ENCODE results near the gene BPI. TPM values are rescaled to one million over a fixed set of nuclear protein-coding genes. Genes with fewer than 3 reads are reported as not detected.

The BPI gene
- total RNA-seq, 1 donor from 2014 or later: 1.0 TPM

DNA sequence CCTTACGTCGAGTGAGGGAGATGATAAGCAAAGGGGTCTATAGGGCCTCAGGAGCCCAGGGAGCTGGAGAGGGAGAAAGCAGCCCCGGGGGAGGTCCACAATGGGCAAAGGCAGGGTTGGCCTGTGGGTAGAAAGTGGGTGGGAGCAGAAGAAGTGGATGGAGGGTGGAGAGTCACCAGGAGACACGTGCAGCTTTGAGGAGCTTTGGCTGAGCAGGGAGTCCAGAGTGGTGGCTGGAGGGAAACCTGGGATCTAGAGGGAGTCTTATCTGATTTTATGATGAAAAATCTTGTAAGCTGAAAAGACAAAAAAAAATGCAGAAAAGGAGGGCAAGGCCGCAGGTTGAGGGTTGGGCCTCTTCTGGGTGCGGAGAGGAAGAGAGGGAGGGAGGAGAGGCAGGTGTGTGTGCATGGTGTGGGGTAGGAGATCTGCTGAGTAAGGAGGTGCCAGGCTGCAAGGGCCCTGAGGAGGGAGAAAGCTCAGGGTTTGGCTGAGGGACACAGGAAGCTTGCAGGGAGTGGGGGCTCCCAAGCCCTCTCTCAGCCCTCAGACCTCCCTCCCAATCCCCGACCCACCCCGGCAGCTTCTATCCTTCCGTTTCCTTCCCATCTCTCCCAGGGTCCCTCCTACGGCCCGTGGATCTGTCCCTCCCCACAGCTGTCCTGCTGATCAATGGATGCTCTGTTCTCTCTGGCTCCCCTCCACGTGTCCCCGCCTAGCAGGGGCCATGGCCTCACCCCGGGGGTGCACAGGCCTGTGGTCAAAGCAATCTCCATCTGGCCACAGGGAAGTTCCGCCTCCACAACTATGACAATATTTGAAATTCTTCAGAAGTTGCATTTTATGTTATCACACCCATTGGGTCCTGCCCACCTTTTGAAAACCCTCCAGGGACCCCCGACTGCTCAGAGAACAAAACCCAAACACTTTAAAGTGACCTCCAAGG is 17.1 kb upstream of the BPI start:
- no peaks in the 10 kb centered on the region for H3K9me3 ChIP-seq (ENCODE audit: control insufficient read depth in 3 of 3, low read length in 3 of 3)
- no peak overlapping the region for H3K9ac ChIP-seq (ENCODE audit: low read depth in 1 of 3, low read length in 3 of 3)
- H3K36me3 ChIP-seq (ENCODE audit: control insufficient read depth in 3 of 3, insufficient read depth in 3 of 3, low read length in 3 of 3): no peaks in the 10 kb centered on the region
- H3K4me1 ChIP-seq (ENCODE audit: control insufficient read depth in 3 of 3, insufficient read depth in 3 of 3, low read length in 3 of 3): peaks cover 0 to 8% (median 0%) of the 10 kb centered on the region in 3 donors
- no peak overlapping the region for H3K4me3 ChIP-seq (ENCODE audit: low read length in 3 of 3)
- H3K27ac ChIP-seq (ENCODE audit: low read depth, low read length): no peak overlapping the region
- H3K27me3 ChIP-seq (ENCODE audit: control insufficient read depth in 3 of 3, insufficient read depth in 3 of 3, low read length in 3 of 3): peaks cover 0 to 4% (median 0%) of the 10 kb centered on the region in 3 donors

DNA sequence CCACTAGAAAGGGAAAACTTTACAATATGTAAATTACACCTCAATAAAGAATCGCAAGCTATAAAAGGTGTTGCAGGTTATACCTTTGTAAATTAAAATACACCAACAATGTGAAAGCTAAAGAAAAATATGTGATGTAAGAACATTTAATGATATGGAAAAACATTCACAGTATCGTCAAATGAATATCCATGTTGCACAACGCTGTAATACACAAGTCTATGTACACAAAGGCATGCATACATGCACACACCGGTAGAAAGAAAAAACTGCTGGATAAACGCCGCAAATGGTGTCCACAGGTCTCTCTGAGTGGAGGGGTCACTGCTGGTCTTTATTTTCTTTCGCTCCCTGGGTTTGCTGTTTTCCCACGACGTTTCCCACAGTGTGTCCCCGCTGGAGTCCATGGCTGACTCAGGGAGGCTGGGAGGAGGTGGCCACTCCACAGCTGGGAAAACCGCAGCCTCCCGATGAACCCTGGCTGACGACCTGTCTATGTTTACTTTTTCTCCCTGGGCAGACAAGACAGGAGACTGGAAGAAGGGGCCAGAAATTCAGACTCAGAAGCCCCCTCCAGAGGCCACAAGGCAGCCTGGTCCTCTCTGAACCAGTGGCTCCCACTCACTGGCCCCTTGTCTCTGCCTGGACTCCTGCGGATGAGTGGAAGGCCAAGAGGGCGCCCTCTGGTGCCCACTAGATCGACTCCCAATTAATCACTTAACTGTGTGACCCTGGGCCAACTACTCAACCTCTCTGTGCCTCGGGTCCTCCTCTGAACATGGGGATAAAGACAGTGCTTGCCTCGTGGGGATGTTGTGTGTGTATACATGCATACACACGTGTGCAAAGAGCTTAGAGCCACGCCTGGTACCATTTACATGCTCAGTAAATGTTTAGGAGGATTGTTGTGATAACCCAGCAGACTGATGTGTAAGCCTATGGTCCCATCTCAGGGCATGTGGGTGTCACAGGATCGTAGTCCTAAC is 12.8 kb upstream of the BPI start:
- H3K4me3 ChIP-seq (ENCODE audit: low read length in 3 of 3): peak overlapping the region in 1 of 3 donors; percentile 6
- peaks cover 0 to 8% (median 0%) of the 10 kb centered on the region in 3 donors for H3K4me1 ChIP-seq (ENCODE audit: control insufficient read depth in 3 of 3, insufficient read depth in 3 of 3, low read length in 3 of 3)
- no peak overlapping the region for H3K27ac ChIP-seq (ENCODE audit: low read depth, low read length)
- H3K9ac ChIP-seq (ENCODE audit: low read depth in 1 of 3, low read length in 3 of 3): no peak overlapping the region
- H3K36me3 ChIP-seq (ENCODE audit: control insufficient read depth in 3 of 3, insufficient read depth in 3 of 3, low read length in 3 of 3): no peaks in the 10 kb centered on the region
- peaks cover 0 to 4% (median 0%) of the 10 kb centered on the region in 3 donors for H3K27me3 ChIP-seq (ENCODE audit: control insufficient read depth in 3 of 3, insufficient read depth in 3 of 3, low read length in 3 of 3)
- H3K9me3 ChIP-seq (ENCODE audit: control insufficient read depth in 3 of 3, low read length in 3 of 3): no peaks in the 10 kb centered on the region

DNA sequence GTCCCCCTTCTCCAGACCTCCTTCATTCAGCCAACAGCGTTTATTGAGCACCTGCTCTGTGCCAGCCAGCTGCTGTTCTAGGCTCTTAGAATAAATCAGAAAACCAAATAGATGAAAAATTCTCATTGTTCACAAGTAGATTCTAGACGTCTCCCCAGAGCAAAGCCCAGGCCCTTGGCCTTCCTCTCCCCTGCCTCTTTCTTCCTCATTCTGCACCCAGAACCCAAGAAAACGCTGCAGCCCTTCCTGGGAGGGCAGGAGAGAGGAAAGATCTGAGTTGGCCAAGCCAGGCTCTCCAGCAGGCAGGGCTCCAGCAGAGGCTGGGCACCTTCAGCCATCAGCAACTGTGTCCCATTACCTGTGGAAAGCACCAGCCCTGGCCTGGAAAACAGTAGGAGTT is 12.0 kb upstream of the BPI start:
- H3K9ac ChIP-seq (ENCODE audit: low read depth in 1 of 3, low read length in 3 of 3): no peak overlapping the region
- H3K27me3 ChIP-seq (ENCODE audit: control insufficient read depth in 3 of 3, insufficient read depth in 3 of 3, low read length in 3 of 3): peaks cover 0 to 4% (median 0%) of the 10 kb centered on the region in 3 donors
- no peak overlapping the region for H3K27ac ChIP-seq (ENCODE audit: low read depth, low read length)
- H3K4me3 ChIP-seq (ENCODE audit: low read length in 3 of 3): no peak overlapping the region
- H3K9me3 ChIP-seq (ENCODE audit: control insufficient read depth in 3 of 3, low read length in 3 of 3): no peaks in the 10 kb centered on the region
- H3K4me1 ChIP-seq (ENCODE audit: control insufficient read depth in 3 of 3, insufficient read depth in 3 of 3, low read length in 3 of 3): peaks cover 0 to 6% (median 0%) of the 10 kb centered on the region in 3 donors
- no peaks in the 10 kb centered on the region for H3K36me3 ChIP-seq (ENCODE audit: control insufficient read depth in 3 of 3, insufficient read depth in 3 of 3, low read length in 3 of 3)

DNA sequence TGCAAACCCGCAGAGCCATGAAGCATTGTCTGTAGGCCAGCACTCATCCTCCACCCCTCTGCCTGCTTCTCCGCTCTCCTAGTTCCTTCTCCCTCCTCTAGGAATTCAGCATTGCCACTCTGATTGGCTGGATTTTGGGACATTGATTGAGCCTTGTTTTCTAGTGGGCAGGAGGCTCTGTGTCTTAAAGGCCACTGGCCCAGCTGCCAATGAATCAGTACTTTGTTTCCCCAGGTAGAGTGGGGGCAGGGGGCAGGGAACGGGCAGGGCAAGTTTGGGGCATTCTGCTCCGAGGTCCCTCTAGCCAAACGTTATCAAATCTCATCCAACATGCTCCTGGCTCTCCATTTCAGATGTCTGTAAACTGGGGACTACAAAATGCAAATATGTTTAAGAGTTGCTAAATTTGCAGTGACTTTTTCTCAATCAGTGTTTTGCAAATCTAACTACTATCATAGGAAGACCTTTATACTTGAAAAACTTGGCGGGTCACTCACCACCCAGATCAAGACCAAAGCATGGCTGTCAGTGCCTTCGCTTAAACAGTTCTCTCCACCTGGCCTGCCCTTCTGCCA is 10.4 kb upstream of the BPI start:
- peaks cover 2 to 3% (median 3%) of the 10 kb centered on the region in 3 donors for H3K4me1 ChIP-seq (ENCODE audit: control insufficient read depth in 3 of 3, insufficient read depth in 3 of 3, low read length in 3 of 3)
- H3K9ac ChIP-seq (ENCODE audit: low read depth in 1 of 3, low read length in 3 of 3): no peak overlapping the region
- no peaks in the 10 kb centered on the region for H3K36me3 ChIP-seq (ENCODE audit: control insufficient read depth in 3 of 3, insufficient read depth in 3 of 3, low read length in 3 of 3)
- H3K27me3 ChIP-seq (ENCODE audit: control insufficient read depth in 3 of 3, insufficient read depth in 3 of 3, low read length in 3 of 3): peaks cover 0 to 4% (median 0%) of the 10 kb centered on the region in 3 donors
- no peak overlapping the region for H3K27ac ChIP-seq (ENCODE audit: low read depth, low read length)
- no peaks in the 10 kb centered on the region for H3K9me3 ChIP-seq (ENCODE audit: control insufficient read depth in 3 of 3, low read length in 3 of 3)
- H3K4me3 ChIP-seq (ENCODE audit: low read length in 3 of 3): no peak overlapping the region

DNA sequence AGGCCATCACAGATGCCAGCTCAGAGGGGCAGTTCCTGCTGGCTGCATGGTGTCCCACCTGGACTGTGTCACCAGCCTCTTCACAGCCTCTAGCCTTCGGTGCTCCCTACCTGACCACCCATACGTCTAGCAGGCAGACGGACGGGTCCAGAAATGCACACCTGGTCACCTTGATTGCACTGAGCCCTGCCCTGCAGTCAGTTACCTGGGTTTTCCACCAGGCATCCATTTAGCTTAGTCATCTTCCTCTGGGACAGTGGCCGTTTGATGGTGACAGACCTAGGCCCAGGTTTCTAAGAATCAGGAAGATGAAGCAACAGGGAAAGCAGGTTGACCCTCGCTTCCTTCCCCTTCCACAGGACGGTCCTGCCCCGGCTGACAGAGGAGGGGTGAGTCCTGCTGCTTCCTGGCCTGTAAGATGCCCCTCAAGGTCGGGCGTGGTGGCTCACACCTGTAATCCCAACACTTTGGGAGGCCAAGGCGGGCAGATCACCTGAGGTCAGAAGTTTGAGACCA is 9.8 kb upstream of the BPI start:
- H3K27ac ChIP-seq (ENCODE audit: low read depth, low read length): no peak overlapping the region
- H3K27me3 ChIP-seq (ENCODE audit: control insufficient read depth in 3 of 3, insufficient read depth in 3 of 3, low read length in 3 of 3): peaks cover 0 to 4% (median 0%) of the 10 kb centered on the region in 3 donors
- peaks cover 6 to 8% (median 7%) of the 10 kb centered on the region in 3 donors for H3K4me1 ChIP-seq (ENCODE audit: control insufficient read depth in 3 of 3, insufficient read depth in 3 of 3, low read length in 3 of 3)
- H3K9me3 ChIP-seq (ENCODE audit: control insufficient read depth in 3 of 3, low read length in 3 of 3): no peaks in the 10 kb centered on the region
- no peak overlapping the region for H3K9ac ChIP-seq (ENCODE audit: low read depth in 1 of 3, low read length in 3 of 3)
- no peaks in the 10 kb centered on the region for H3K36me3 ChIP-seq (ENCODE audit: control insufficient read depth in 3 of 3, insufficient read depth in 3 of 3, low read length in 3 of 3)
- H3K4me3 ChIP-seq (ENCODE audit: low read length in 3 of 3): no peak overlapping the region

DNA sequence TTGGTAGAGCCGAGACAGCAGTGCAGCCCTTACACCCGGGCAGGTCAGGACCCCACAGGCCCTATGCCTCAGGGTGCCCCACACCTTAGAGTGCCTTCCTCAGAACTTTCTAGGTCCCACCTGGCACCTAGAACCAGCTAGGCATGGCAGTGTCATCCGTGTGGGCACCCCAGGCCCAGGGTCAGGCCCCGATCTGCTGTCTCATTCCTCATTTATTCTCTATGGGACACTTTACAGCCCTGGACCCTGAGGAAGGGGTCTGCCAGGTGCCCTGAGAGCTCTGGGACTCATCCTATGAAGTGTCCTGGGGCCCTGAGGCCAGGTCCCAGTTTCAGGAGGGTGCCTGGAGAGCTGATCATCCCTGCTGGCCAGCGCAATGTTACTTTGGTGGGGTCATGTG is 8.1 kb upstream of the BPI start:
- Histone ChIP-seq H3K4me3 (ENCODE audit: low read length in 3 of 3) (no peak overlapping the region), H3K9me3 (ENCODE audit: control insufficient read depth in 3 of 3, low read length in 3 of 3) (no peaks in the 10 kb centered on the region), H3K4me1 (ENCODE audit: control insufficient read depth in 3 of 3, insufficient read depth in 3 of 3, low read length in 3 of 3) (peaks cover 6 to 9% (median 8%) of the 10 kb centered on the region in 3 donors), H3K27ac (ENCODE audit: low read depth, low read length) (no peak overlapping the region), H3K27me3 (ENCODE audit: control insufficient read depth in 3 of 3, insufficient read depth in 3 of 3, low read length in 3 of 3) (peaks cover 0 to 4% (median 0%) of the 10 kb centered on the region in 3 donors), H3K9ac (ENCODE audit: low read depth in 1 of 3, low read length in 3 of 3) (peak overlapping the region in 1 of 3 donors; percentile 25), H3K36me3 (ENCODE audit: control insufficient read depth in 3 of 3, insufficient read depth in 3 of 3, low read length in 3 of 3) (no peaks in the 10 kb centered on the region)

DNA sequence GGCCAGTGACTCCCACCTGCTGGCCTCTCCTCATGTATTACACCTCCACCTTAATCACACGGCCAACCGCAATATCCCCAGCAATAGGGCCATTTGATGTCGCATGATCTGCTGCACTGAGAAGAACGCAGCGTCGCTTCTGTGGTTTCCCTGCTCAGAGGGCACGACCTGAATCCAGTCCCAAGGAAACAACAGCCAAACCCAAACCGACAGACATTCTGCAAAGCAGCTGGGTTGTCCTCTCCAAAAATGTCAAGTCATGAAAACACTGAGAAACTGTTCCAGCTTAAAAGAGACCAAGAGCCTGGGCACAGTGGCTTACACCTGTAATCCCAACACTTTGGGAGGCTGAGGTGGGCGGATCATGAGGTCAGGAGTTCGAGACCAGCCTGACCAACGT is 7.5 kb upstream of the BPI start:
- no peak overlapping the region for H3K9ac ChIP-seq (ENCODE audit: low read depth in 1 of 3, low read length in 3 of 3)
- H3K4me1 ChIP-seq (ENCODE audit: control insufficient read depth in 3 of 3, insufficient read depth in 3 of 3, low read length in 3 of 3): peaks cover 5 to 9% (median 8%) of the 10 kb centered on the region in 3 donors
- H3K27me3 ChIP-seq (ENCODE audit: control insufficient read depth in 3 of 3, insufficient read depth in 3 of 3, low read length in 3 of 3): peaks cover 0 to 4% (median 0%) of the 10 kb centered on the region in 3 donors
- no peak overlapping the region for H3K4me3 ChIP-seq (ENCODE audit: low read length in 3 of 3)
- no peaks in the 10 kb centered on the region for H3K36me3 ChIP-seq (ENCODE audit: control insufficient read depth in 3 of 3, insufficient read depth in 3 of 3, low read length in 3 of 3)
- H3K27ac ChIP-seq (ENCODE audit: low read depth, low read length): no peak overlapping the region
- no peaks in the 10 kb centered on the region for H3K9me3 ChIP-seq (ENCODE audit: control insufficient read depth in 3 of 3, low read length in 3 of 3)

DNA sequence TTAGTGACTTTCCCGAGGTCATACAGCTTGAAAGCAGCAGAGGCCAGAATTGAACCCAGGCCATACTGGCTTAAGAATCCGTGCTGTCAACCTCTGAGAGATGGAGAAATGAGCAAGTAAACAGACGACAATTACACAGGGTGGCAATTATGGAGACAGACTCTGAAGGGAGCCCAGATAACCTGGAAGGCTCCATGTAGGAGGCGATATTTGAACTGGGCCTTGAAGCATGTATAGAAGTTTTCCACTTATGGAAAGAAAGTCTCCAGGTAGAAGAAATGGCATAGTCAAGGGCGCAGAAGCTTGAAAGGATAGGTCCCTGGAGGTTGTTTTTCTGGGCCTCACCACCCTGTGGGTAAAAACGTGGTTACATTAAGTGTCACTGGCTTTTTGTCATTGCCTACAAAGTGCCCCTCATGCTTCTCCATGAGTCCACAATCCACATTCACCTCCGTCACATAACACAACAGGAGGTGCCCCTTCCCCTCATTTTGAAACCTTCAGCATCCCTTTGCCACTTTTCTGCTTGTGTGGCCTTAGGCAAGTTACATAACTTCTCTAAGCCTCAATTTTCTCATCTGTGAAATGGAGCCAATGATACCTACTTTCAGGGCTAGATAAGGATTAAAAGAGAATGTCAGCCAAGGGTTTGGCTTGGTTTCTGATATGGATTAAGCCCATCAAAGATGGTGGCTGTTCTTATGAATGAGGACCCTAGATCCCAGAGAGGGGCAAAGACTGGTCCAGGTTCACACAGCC is 5.9 kb upstream of the BPI start:
- Histone ChIP-seq H3K4me3 (ENCODE audit: low read length in 3 of 3) (peak overlapping the region; percentile 23 to 68 (median 52)), H3K27me3 (ENCODE audit: control insufficient read depth in 3 of 3, insufficient read depth in 3 of 3, low read length in 3 of 3) (no peaks in the 10 kb centered on the region), H3K27ac (ENCODE audit: low read depth, low read length) (peak overlapping the region; percentile 84), H3K9me3 (ENCODE audit: control insufficient read depth in 3 of 3, low read length in 3 of 3) (no peaks in the 10 kb centered on the region), H3K9ac (ENCODE audit: low read depth in 1 of 3, low read length in 3 of 3) (peak overlapping the region; percentile 57 to 83 (median 76)), H3K36me3 (ENCODE audit: control insufficient read depth in 3 of 3, insufficient read depth in 3 of 3, low read length in 3 of 3) (no peaks in the 10 kb centered on the region), H3K4me1 (ENCODE audit: control insufficient read depth in 3 of 3, insufficient read depth in 3 of 3, low read length in 3 of 3) (peaks cover 2 to 9% (median 8%) of the 10 kb centered on the region in 3 donors)

All from skeletal muscle tissue (tissue), 4 donors.